ENCODE measurements around the gene FAHD2A.
"Not testable (repeated sequence)": the region's sequence is repeated elsewhere in the genome, so short reads cannot be mapped to it uniquely, and the experiment has no call there.

FAHD2A gene

GRCh38 chr2:95433373-95433772, 30.9 kb downstream of the FAHD2A start:
- not testable (repeated sequence) for DNase-seq (ENCODE audit: low read depth in 1 of 2, low spot score in 1 of 2)

- DNase-seq (ENCODE audit: low read depth in 1 of 2, low spot score in 1 of 2) = not testable (repeated sequence)
Measured at GRCh38 chr2:95433973-95434372, 31.5 kb downstream of the FAHD2A start.

GRCh38 chr2:95434507-95435076, 32.1 kb downstream of the FAHD2A start:
- not testable (repeated sequence) for DNase-seq (ENCODE audit: low read depth in 1 of 2, low spot score in 1 of 2)

GRCh38 chr2:95435162-95435871, 32.8 kb downstream of the FAHD2A start:
- DNase-seq (ENCODE audit: low read depth in 1 of 2, low spot score in 1 of 2) = not testable (repeated sequence)

GRCh38 chr2:95435872-95436209, 33.3 kb downstream of the FAHD2A start:
- DNase-seq (ENCODE audit: low read depth in 1 of 2, low spot score in 1 of 2) = not testable (repeated sequence)

GRCh38 chr2:95442474-95443099, 40.1 kb downstream of the FAHD2A start:
- DNase-seq (ENCODE audit: low read depth in 1 of 2, low spot score in 1 of 2) = not testable (repeated sequence)

- not testable (repeated sequence) for DNase-seq (ENCODE audit: low read depth in 1 of 2, low spot score in 1 of 2)
Measured at GRCh38 chr2:95445317-95445716, 42.8 kb downstream of the FAHD2A start.

GRCh38 chr2:95463292-95463691, 60.8 kb downstream of the FAHD2A start:
- DNase-seq (ENCODE audit: low read depth in 1 of 2, low spot score in 1 of 2) = not testable (repeated sequence)

Measured in activated CD4-positive, alpha-beta T cell treated with anti-CD3 and anti-CD28 coated beads, Interleukin-2, amount 50 U/mL, for 24 hours (primary cell).